Measurements from ENCODE around the gene KDM2A.

DNA sequence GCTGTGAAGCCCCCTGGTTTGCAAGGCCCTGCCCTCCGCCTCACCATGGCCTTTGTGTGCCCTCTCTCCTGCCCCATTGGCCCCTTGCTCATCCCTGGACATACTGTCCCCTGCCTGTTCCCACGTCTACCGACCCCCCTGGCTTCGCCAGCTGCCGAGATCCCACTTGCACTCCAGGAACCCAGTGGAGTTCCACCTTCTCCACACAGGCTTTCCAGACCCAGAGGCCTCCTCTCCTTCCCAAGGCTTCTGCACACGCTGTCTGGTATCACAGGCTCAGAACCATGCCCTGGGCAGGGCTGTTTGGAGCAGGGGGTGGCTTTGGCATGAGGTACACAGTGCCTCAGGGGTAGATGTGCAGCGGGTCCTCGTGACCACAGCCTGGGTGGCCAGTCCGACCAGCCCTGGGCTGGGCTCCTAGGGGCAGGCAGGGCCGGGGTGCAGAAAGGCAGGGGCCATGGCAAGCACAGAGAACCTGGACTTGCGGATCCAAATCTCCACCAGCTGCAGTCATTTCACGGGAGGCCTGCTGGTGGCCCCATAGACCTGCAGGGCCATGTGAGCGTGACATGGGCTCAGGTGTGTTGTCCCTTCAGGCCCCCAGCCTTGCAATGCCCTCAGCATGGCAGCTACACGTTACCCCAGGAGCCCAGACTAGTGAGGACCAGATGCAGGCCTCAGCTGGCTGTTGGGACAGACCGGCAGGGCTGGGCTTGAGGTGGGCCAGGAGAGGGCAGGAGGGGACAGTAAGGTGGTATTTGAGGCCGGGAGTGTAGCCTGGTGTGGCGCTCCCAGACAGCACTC is 156.7 kb downstream of the KDM2A start:
- peak; percentile 30 for TF ChIP-seq CTCF (conservative IDR thresholded peaks at IDR 0.05; ENCODE audit: low read length)
- no peak for TF ChIP-seq EZH2phosphoT487 (IDR thresholded peaks at IDR 0.05; ENCODE audit: borderline replicate concordance)
